HPDE6-E6E7 (cell line): Measurements from ENCODE around the gene KCNQ1.

Experiments used
- DNase-seq: peaks from one replicate; pipeline ENCODE4 v3.0.0; 2011; ENCODE audit warnings: missing footprints; ENCODE audit errors: extremely low spot score

The KCNQ1 gene

GRCh38 chr11:2777386-2777785 is 332.6 kb downstream of the KCNQ1 start:
- no peak for DNase-seq

GRCh38 chr11:2777871-2778629 is 333.2 kb downstream of the KCNQ1 start:
- DNase-seq: no peak

GRCh38 chr11:2778630-2779498 is 334.1 kb downstream of the KCNQ1 start:
- DNase-seq: peak; percentile 59

GRCh38 chr11:2779499-2779980 is 334.7 kb downstream of the KCNQ1 start:
- DNase-seq: no peak

GRCh38 chr11:2779981-2780849 is 335.4 kb downstream of the KCNQ1 start:
- DNase-seq: no peak

- no peak for DNase-seq
Observed at GRCh38 chr11:2780850-2781407, 336.1 kb downstream of the KCNQ1 start.

GRCh38 chr11:2781408-2782274 is 336.8 kb downstream of the KCNQ1 start:
- DNase-seq: no peak

- DNase-seq: no peak
Observed at GRCh38 chr11:2782769-2783168, 338.0 kb downstream of the KCNQ1 start.

- no peak for DNase-seq
Observed at GRCh38 chr11:2783536-2784082, 338.8 kb downstream of the KCNQ1 start.

GRCh38 chr11:2787816-2788167 is 343.0 kb downstream of the KCNQ1 start:
- DNase-seq: no peak

GRCh38 chr11:2788168-2789071 is 343.6 kb downstream of the KCNQ1 start:
- DNase-seq: no peak

GRCh38 chr11:2789331-2789730 is 344.5 kb downstream of the KCNQ1 start:
- DNase-seq: no peak

GRCh38 chr11:2789791-2790567 is 345.2 kb downstream of the KCNQ1 start:
- DNase-seq: no peak

- no peak for DNase-seq
Observed at GRCh38 chr11:2790568-2790921, 345.7 kb downstream of the KCNQ1 start.

- DNase-seq: no peak
Observed at GRCh38 chr11:2791139-2791520, 346.3 kb downstream of the KCNQ1 start.

- DNase-seq: no peak
Observed at GRCh38 chr11:2791521-2792380, 346.9 kb downstream of the KCNQ1 start.

- DNase-seq: no peak
Observed at GRCh38 chr11:2792381-2793250, 347.8 kb downstream of the KCNQ1 start.
